Common myeloid progenitor, CD34-positive (primary cell): ENCODE results near the gene TBC1D22B.

ENCODE experiments used
- CTCF ChIA-PET: fragments of 350-600 bp; sonication (Branson Sonifier 250); formaldehyde crosslinking; loops from one replicate; lab custom pipeline; 2021; ENCODE audit warnings: antibody characterized with exemption; lab: Charles Lee
- POLR2A ChIA-PET: fragments of 350-600 bp; sonication (Branson Sonifier 250); formaldehyde crosslinking; loops from one replicate; lab custom pipeline; 2021; ENCODE audit warnings: antibody characterized with exemption; lab: Charles Lee
- DNase-seq, 3 donors: peaks; one replicate each; pipeline versions ENCODE4 v3.0.0 to v3.0.0-alpha.2; 2013
- H3K27ac ChIP-seq, 2 experiments: 1 replicate in 1 of 2; 2 replicates in 1 of 2; pipeline ENCODE4 v1.7.0; 2013; ENCODE audit warnings: inconsistent platforms in 2 of 2, low read length in 2 of 2, mild to moderate bottlenecking in 2 of 2, low read depth in 1 of 2, moderate library complexity in 1 of 2; ENCODE audit not compliant: severe bottlenecking in 2 of 2, insufficient read depth in 1 of 2, poor library complexity in 1 of 2
- H3K27me3 ChIP-seq, 5 experiments: replicated peaks in 2 of 5; 1 replicate in 3 of 5; 2 replicates in 2 of 5; pipeline versions ENCODE4 v1.6.1 to v1.7.0; 2013; ENCODE audit warnings: low read length in 4 of 5, mild to moderate bottlenecking in 2 of 5, moderate library complexity in 2 of 5, inconsistent platforms in 1 of 5; ENCODE audit not compliant: insufficient read depth in 5 of 5, control insufficient read depth in 4 of 5
- H3K36me3 ChIP-seq, 4 experiments: 1 replicate in 2 of 4; 2 replicates in 2 of 4; pipeline versions ENCODE4 v1.6.1 to v1.7.0; 2013; ENCODE audit warnings: low read length in 3 of 4, control low read depth in 1 of 4, mild to moderate bottlenecking in 1 of 4; ENCODE audit not compliant: control insufficient read depth in 4 of 4, insufficient read depth in 4 of 4
- H3K4me1 ChIP-seq, 4 experiments: 1 replicate in 3 of 4; 2 replicates in 1 of 4; pipeline versions ENCODE4 v1.6.1 to v1.7.1; 2013; ENCODE audit warnings: low read length in 3 of 4, mild to moderate bottlenecking in 3 of 4, control low read depth in 1 of 4, inconsistent platforms in 1 of 4, moderate library complexity in 1 of 4; ENCODE audit not compliant: control insufficient read depth in 4 of 4, insufficient read depth in 4 of 4; ENCODE audit errors: control extremely low read depth in 1 of 4
- H3K4me3 ChIP-seq, 7 experiments: 1 replicate in 4 of 7; 2 replicates in 3 of 7; pipeline versions ENCODE4 v1.5.1 to v1.7.0; 2013; ENCODE audit warnings: mild to moderate bottlenecking in 7 of 7, low read length in 6 of 7, moderate library complexity in 6 of 7, inconsistent platforms in 2 of 7, low read depth in 2 of 7, control low read depth in 1 of 7; ENCODE audit not compliant: insufficient read depth in 4 of 7, control insufficient read depth in 1 of 7; ENCODE audit errors: extremely low read depth in 1 of 7
- H3K9me3 ChIP-seq, 5 experiments: 1 replicate in 4 of 5; 2 replicates in 1 of 5; pipeline versions ENCODE4 v1.6.1 to v1.7.1; 2013; ENCODE audit warnings: low read length in 4 of 5, mild to moderate bottlenecking in 2 of 5, inconsistent platforms in 1 of 5, low read depth in 1 of 5, moderate library complexity in 1 of 5; ENCODE audit not compliant: control insufficient read depth in 4 of 5, insufficient read depth in 2 of 5; ENCODE audit errors: control extremely low read depth in 1 of 5
- WGBS: methylation state at CpG from one replicate; pipeline ENCODE4 v1.1.5; 2013; ENCODE audit not compliant: insufficient coverage; 5-methylcytosine and 5-hydroxymethylcytosine counted together

TBC1D22B gene

GRCh38 chr6:37230104-37230503 lies 27.5 kb upstream of the TBC1D22B start:
- H3K36me3 ChIP-seq: no peaks in the 10 kb centered on the region
- H3K27me3 ChIP-seq: no peaks in the 10 kb centered on the region
- no peak overlapping the region for H3K4me3 ChIP-seq
- DNase-seq: no peak
- no peak overlapping the region for H3K27ac ChIP-seq
- CTCF ChIA-PET: no interaction called here
- 94% methylated on average over 4 of the region's 6 CpGs for WGBS
- H3K4me1 ChIP-seq: no peaks in the 10 kb centered on the region
- POLR2A ChIA-PET: no interaction called here
- H3K9me3 ChIP-seq: no peaks in the 10 kb centered on the region

DNA sequence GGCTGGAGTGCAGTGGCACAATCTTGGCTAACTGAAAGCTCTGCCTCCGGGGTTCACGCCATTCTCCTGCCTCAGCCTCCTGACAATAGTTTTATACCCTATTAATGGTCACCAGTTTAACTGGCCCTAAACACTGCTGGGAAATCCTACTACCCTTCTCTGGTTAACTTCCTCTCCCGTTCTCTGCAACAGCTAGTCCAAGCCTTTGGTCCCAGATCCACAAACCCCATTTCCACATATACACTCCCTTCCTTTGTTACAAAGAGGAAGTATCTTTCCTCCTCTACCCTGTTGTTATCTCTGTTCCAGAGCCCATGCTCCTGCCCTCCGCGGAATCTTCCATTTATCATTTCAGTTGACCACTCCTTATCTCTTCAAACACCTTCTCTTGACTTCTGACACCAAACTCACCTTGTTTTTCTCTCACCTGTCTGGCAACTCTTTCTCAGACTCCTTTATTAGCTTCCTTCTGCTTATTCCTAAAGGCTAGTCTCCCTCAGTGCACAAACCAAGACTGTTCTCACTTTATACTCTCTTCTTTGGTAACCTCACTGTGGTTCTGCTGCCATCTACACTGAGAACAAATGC lies 25.0 kb upstream of the TBC1D22B start:
- Histone ChIP-seq H3K27me3 (no peaks in the 10 kb centered on the region), H3K4me1 (no peaks in the 10 kb centered on the region), H3K4me3 (no peak overlapping the region), H3K9me3 (no peaks in the 10 kb centered on the region), H3K36me3 (no peaks in the 10 kb centered on the region), H3K27ac (peak overlapping the region in 1 of 2 experiments; percentile 55)
- no peak for DNase-seq
- ChIA-PET POLR2A (no interaction called here), CTCF (interaction anchor here (0.7 to 1.2 kb wide), 3 partner anchors 9 to 83 kb away, joined by 3 to 4 read pairs (median 3); no protein-coding TSS in a partner anchor)
- WGBS: 87% methylated on average over 5 of the region's 5 CpGs

DNA sequence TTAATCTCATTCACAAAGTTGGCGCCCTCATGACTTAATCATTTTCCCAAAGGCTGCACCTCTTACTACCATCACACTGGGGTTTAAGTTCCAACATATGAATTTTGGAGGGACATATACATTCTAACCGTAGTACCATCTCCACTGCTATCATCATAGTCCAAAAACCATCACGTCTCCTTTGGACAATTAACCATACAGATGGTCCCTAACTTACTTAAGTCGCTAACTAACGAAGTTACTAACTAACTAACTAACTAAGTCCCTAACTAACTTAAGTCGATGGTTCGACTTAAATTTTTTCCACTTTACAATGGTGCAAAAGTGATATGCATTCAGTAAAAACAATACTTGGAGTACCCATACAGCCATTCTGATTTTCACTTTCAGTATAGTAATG lies 24.0 kb upstream of the TBC1D22B start:
- peaks cover 0 to 4% (median 0%) of the 10 kb centered on the region in 4 experiments for H3K4me1 ChIP-seq
- WGBS: 90% methylated on average over 4 of the region's 7 CpGs
- POLR2A ChIA-PET: no interaction called here
- CTCF ChIA-PET: interaction anchor here (1.0 kb wide), 1 partner anchor 11 kb away, joined by 3 read pairs; no protein-coding TSS in a partner anchor
- no peaks in the 10 kb centered on the region for H3K27me3 ChIP-seq
- H3K27ac ChIP-seq: no peak overlapping the region
- H3K9me3 ChIP-seq: no peaks in the 10 kb centered on the region
- no peak overlapping the region for H3K4me3 ChIP-seq
- H3K36me3 ChIP-seq: no peaks in the 10 kb centered on the region
- DNase-seq: no peak

- Histone ChIP-seq H3K9me3 (no peaks in the 10 kb centered on the region), H3K27me3 (no peaks in the 10 kb centered on the region), H3K4me3 (no peak overlapping the region), H3K36me3 (no peaks in the 10 kb centered on the region), H3K27ac (no peak overlapping the region), H3K4me1 (peaks cover 0 to 30% (median 9%) of the 10 kb centered on the region in 4 experiments)
- POLR2A ChIA-PET: interaction anchor here (1.1 kb wide), 1 partner anchor 711 kb away, joined by 5 read pairs; no protein-coding TSS in a partner anchor
- CTCF ChIA-PET: interaction anchor here (1.0 to 1.8 kb wide), 2 partner anchors 9 to 13 kb away, joined by 3 to 5 read pairs; no protein-coding TSS in a partner anchor
- 100% methylated on average over 1 of the region's 2 CpGs for WGBS
- no peak for DNase-seq
These were observed 20.7 kb upstream of the TBC1D22B start for GRCh38 chr6:37236921-37237320.

- Histone ChIP-seq H3K36me3 (no peaks in the 10 kb centered on the region), H3K27me3 (no peaks in the 10 kb centered on the region), H3K9me3 (no peaks in the 10 kb centered on the region), H3K4me1 (peaks cover 0 to 38% (median 9%) of the 10 kb centered on the region in 4 experiments), H3K4me3 (no peak overlapping the region), H3K27ac (no peak overlapping the region)
- DNase-seq: no peak
- POLR2A ChIA-PET: no interaction called here
- CTCF ChIA-PET: interaction anchor here (1.0 kb wide), 1 partner anchor 9 kb away, joined by 3 read pairs; no protein-coding TSS in a partner anchor
These were observed 19.8 kb upstream of the TBC1D22B start for GRCh38 chr6:37237789-37238188.

GRCh38 chr6:37238381-37238780 lies 19.2 kb upstream of the TBC1D22B start:
- no peaks in the 10 kb centered on the region for H3K27me3 ChIP-seq
- DNase-seq: no peak
- no CpG with 5 or more reads among the region's 1 CpG for WGBS
- H3K9me3 ChIP-seq: no peaks in the 10 kb centered on the region
- no peak overlapping the region for H3K4me3 ChIP-seq
- H3K4me1 ChIP-seq: peaks cover 0 to 44% (median 9%) of the 10 kb centered on the region in 4 experiments
- ChIA-PET POLR2A (no interaction called here), CTCF (no interaction called here)
- H3K27ac ChIP-seq: no peak overlapping the region
- H3K36me3 ChIP-seq: no peaks in the 10 kb centered on the region

GRCh38 chr6:37239526-37239925 lies 18.0 kb upstream of the TBC1D22B start:
- CTCF ChIA-PET: no interaction called here
- WGBS: 100% methylated on average over 2 of the region's 3 CpGs
- Histone ChIP-seq H3K4me1 (peaks cover 0 to 50% (median 9%) of the 10 kb centered on the region in 4 experiments), H3K27me3 (no peaks in the 10 kb centered on the region), H3K9me3 (no peaks in the 10 kb centered on the region), H3K27ac (peak overlapping the region in 1 of 2 experiments; percentile 71), H3K36me3 (no peaks in the 10 kb centered on the region), H3K4me3 (no peak overlapping the region)
- POLR2A ChIA-PET: no interaction called here
- DNase-seq: no peak
